ENCODE measurements around the gene SCUBE1. TPM values are rescaled to one million over a fixed set of nuclear protein-coding genes. Genes with fewer than 3 reads are reported as not detected.

The SCUBE1 gene
- total and polyA plus RNA-seq, 2 of the 4 experiments (the other 2 are of a cell fraction) = not detected

DNA sequence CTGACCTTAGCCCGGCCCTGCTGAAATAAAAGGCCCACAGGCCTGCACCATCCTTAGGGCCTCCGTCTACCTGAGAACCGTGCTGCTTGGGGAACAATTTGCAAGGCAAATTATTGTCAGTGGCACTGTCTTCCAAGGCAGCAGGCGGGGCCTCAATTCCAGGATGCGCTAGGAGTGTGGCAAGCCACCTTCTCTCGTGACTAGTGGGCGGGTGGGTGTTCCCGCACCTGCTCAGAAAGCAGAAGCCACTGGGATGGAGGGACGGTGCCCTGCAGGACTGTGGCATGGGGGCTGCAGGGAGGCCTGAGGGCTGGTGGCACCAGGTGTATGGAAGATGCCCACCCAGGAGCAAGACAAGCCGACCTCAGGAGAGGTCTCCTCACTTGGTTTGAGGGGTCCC is 97.5 kb downstream of the SCUBE1 start:
- POLR2A ChIA-PET (ENCODE audit: unreplicated experiment) = no interaction called here
- Histone ChIP-seq H3K23ac (ENCODE audit: low read depth, low read length) (no peak overlapping the region), H3K9ac (ENCODE audit: low read depth, low read length) (no peak overlapping the region), H3K4ac (ENCODE audit: low read depth, low read length) (no peak overlapping the region), H2AK9ac (replicated peaks; ENCODE audit: low read depth, low read length, poor library complexity) (no peak overlapping the region), H3K56ac (ENCODE audit: extremely low read depth, insufficient read depth, low read length) (no peak overlapping the region), H4K91ac (ENCODE audit: insufficient read depth, low read depth, low read length) (no peak overlapping the region), H3K18ac (ENCODE audit: low read depth, low read length) (no peak overlapping the region), H3K9me3 (ENCODE audit: control insufficient read depth, insufficient read depth, low read length) (no peaks in the 10 kb centered on the region), H3K9me1 (ENCODE audit: insufficient read depth, low read length) (no peaks in the 10 kb centered on the region), H3K4me2 (ENCODE audit: low read depth, low read length) (no peak overlapping the region), H3K14ac (replicated peaks; ENCODE audit: low read depth, low read length) (no peak overlapping the region), H3K79me1 (ENCODE audit: low read depth in 1 of 2, low read length in 2 of 2) (no peaks in the 10 kb centered on the region), H4K8ac (ENCODE audit: low read depth in 2 of 2, low read length in 2 of 2) (no peak overlapping the region), H3K27ac (ENCODE audit: insufficient read depth, low read length) (no peak overlapping the region), H3K27me3 (ENCODE audit: control insufficient read depth, insufficient read depth, low read length) (peaks cover 23% of the 10 kb centered on the region), H2BK120ac (ENCODE audit: low read depth, low read length) (no peak overlapping the region), H3K4me1 (ENCODE audit: control insufficient read depth, insufficient read depth, low read length) (no peaks in the 10 kb centered on the region), H4K5ac (ENCODE audit: low read depth, low read length) (no peak overlapping the region), H2BK15ac (ENCODE audit: low read depth, low read length) (no peak overlapping the region), H4K20me1 (ENCODE audit: insufficient read depth, low read length) (no peaks in the 10 kb centered on the region), H2BK20ac (ENCODE audit: low read depth, low read length) (no peak overlapping the region), H2BK5ac (ENCODE audit: low read depth, low read length, poor library complexity, severe bottlenecking) (no peak overlapping the region), H3K36me3 (ENCODE audit: control insufficient read depth, insufficient read depth, low read length) (no peaks in the 10 kb centered on the region), H2AK5ac (ENCODE audit: low read depth, low read length) (no peak overlapping the region), H3K4me3 (ENCODE audit: insufficient read depth, low read depth, low read length) (no peak overlapping the region), H2AFZ (replicated peaks; ENCODE audit: low read length, poor library complexity) (no peak overlapping the region)
- CTCF ChIA-PET = no interaction called here
- intact Hi-C loops (cut with micrococcal nuclease) = no loop called here
- dilution Hi-C loops (cut with HindIII; ENCODE audit: low sequenced_read_pairs, unreplicated experiment) = no loop called here
- WGBS, 2 experiments (ENCODE audit: extremely low coverage in 2 of 2, insufficient read length in 1 of 2) = 54% methylated on average over 6 of the region's 10 CpGs; no CpG with 5 or more reads in 1 of the 2 experiments
- DNase-seq (no peak), ATAC-seq (ENCODE audit: low read depth) (no peak)
- in situ Hi-C loops (cut with MboI; ENCODE audit: low sequenced_read_pairs) = no loop called here
- TF ChIP-seq RFX5 (IDR thresholded peaks at IDR 0.05; ENCODE audit: low read depth, low read length) (no peak), MAZ (IDR thresholded peaks at IDR 0.05; ENCODE audit: borderline replicate concordance, low read depth, low read length) (no peak), ELK1 (IDR thresholded peaks at IDR 0.05; ENCODE audit: borderline replicate concordance, low read depth, low read length) (no peak)
- BruUV-seq (replicated peaks) = no TSS peak

Data from IMR-90 (cell line).